HG03095 (cell line): ENCODE data around the gene LGMN.

Source experiments
- ATAC-seq: cut with Tn5 transposase; IDR thresholded peaks from one replicate; pipeline ENCODE4 v1.9.1; 2021; ENCODE audit warnings: moderate library complexity; ENCODE audit not compliant: unreplicated experiment

LGMN gene

DNA sequence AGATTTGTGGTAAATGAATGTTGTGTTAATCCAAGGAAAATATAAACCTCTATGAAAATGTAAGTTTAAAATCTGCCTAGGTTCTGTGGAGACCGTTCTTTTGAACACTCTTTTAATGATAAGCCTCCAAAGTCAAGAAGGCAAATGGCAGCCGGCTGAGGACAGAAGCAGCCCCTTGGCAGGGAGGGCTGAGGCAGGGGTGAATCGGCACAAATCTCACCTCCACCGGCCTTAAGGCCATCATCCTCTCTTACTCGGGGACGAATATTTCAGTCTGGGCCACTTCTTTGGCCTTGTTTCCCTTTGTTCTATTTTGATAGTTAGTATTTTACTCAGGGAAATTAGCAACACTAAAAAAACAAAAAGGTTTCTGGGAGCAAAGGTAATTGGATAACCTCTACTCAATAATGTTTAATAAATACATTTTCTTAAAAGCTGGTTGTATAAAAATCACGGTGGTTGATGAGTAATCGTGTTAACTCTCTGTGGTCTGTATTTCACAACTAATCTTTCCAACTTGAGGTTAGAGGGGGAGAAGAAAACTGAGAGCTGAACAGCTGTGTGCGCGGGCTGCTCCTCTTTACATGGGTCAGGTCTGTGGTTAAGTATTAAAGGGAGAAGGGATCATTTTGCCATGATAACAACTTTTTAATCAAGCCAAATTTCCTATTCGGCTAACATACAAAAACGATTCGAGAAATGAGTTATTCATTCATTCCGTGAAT, 18.6 kb downstream of the LGMN start:
- peak; percentile 90 for ATAC-seq

DNA sequence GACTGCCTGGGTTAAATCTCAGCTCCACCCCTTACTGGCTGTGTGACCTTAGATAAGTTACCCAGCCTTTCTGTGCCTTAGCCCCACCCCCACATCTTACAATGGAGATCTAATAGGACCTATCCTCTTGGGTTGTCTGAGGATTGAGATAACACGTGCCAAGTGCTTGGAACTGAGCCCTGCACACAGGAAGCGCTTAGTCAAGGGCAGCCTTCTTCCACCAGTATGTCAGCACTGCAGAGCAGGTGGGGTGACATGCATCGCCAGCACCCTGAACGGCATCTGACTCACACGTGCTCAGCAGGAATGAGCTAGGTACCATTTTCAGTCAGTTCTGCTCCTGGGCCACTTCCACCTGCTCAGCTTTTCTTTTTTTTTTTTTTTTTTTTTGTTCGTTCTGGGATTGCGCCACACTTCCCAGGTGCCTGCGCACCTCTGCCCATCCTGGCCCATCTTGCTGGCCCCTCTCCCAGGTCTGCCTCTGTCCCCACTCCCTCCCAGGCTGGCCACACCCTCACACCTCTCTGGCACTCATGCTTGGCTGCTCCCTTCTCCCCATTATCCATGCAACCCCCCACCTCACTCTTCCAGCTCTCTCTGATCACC, 19.6 kb downstream of the LGMN start:
- peak; percentile 42 for ATAC-seq

DNA sequence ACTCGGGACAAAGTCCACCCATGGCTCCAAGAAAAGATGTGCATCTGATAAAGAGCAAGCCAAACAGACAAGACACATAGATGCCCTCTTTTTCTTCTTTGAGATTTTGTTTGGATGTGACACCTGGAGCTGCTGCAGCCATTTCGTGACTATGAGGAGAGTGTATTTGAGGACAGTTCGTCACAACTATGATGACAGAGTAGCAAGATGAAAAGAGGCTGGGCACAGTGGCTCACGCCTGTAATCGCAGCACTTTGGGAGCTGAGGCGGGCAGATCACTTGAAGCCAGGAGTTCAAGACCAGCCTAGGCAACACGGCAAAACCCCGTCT, 21.5 kb downstream of the LGMN start:
- ATAC-seq, result no peak

DNA sequence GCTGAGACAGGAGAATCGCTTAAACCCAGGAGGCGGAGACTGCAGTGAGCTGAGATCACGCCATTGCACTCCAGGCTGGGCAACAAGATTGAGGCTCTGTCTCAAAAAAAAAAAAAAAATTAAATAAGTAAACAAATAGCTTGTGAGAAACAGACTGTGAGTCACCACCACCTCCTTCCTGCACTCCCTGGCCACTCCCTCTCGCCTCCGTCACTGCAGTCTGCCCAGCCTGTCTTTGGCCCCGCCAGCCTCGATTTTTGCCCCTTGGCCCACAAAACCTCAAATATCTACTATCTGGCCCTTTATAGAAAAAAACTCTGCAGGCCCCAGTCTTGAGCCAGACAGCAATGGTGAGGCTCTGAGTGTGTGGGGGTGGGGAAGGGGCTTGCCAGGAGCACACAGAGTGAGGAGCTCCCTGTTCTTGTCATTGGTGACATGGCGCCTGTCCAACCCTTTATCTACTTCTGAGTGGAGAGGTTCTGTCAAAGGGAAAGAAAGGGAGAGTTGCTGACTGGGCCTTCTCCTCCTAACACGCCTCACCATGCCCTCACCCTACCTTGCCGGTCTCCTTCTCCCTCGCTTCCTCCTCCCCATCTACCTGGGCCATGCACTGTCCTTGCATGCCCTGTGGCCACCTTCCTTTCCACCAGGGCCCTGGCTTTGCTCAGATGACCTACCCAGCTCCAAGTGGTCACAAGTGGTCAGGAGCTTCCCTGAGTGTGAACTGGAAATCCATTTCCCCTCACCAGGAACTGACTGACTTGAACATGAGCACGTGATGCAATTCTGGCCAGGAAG, 22.1 kb downstream of the LGMN start:
- no peak for ATAC-seq

DNA sequence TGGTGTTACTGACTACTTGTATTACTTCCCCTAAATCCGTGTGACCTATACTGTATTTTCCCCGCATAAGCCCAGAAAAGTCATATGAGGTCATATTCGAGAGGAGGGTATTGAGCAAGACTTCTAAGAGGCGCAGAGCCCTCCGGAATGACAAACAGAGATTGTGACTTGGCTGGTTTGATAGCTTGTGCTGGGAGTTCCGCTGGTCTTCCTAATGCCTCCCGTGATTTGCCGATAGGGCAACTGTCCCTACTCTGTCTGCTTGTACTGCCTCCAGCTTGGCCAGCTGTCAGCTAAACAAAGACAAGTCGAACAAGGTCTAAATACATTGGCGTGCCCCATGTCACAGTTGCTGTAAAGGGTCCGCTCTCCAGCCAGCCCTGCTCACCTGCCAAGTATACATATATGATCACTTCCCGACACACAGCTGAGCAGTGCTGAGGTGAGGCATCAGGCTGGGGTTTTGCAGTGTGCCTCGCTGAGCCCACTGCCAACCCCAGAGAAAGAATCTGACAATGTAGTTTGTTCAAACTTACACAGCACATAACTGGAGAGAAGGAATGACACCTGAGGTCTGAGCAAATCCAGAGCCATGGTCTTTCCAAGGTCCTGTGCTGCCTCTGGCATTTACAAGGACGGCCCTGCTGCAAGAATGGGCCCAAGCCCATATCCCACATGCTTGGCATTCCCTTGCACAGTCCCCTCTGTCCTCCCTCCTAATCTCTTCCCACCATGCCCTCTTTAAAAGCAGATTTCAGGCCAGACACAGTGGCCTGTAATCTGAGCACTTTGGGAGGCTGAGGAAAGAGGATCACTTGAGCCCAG, 23.7 kb downstream of the LGMN start:
- ATAC-seq, result no peak

DNA sequence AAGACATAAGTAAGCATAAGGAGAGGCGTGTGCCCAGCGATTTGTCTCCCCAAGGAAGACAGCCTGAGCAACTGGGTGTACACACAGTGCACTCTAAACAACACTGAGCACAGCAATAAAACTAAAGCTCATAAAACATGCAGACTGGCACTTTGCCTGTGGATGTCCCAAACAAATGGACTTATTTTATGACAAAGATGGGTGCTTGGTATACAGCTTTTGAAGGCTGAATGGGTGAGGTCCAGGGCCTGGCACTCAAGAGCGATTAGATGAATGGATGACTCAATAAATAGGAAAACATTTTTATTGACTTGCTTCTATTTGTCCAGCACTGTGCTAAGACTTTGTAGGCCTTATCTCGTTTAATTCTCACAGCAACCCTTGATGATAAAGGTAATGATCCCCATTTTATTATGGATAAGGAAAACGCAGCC, 28.5 kb downstream of the LGMN start:
- ATAC-seq, result no peak

DNA sequence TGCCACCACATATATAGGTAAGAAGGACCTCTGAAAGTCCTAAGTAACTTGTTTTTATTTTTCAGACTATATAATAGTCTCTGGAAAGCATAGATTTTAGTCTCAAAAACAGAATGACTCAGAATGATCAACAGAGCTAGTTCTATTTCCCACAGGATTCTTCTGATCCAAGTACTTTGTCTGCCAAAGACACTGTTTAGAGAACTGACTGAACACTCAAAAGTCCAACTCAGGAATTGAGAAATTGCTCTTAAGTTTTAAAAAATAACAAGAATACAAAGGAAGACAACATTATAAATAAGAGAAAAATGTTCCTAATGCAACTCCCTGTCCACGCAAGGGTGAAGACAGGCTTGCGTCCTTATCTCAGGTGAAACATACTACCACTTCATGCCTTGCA, 29.0 kb downstream of the LGMN start:
- ATAC-seq, result no peak

DNA sequence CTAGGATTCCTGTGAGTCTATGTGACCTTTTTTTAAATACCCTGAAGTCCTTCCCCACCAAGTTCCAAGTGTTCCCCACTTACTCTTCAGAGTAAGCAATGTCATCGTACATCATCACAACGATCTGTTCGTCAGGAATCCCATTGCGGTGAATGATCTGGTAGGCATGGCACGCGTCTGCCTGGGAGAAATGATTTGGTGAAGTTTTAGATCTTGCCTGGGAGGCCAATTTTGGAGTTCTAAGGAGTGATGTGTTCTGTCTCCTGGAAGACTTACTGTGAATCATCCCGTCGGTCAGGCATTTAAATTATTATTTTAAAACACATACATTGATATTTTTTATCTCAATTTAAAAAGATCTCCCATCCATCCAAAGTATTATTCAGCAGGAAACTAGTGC, 29.8 kb downstream of the LGMN start:
- no peak for ATAC-seq

DNA sequence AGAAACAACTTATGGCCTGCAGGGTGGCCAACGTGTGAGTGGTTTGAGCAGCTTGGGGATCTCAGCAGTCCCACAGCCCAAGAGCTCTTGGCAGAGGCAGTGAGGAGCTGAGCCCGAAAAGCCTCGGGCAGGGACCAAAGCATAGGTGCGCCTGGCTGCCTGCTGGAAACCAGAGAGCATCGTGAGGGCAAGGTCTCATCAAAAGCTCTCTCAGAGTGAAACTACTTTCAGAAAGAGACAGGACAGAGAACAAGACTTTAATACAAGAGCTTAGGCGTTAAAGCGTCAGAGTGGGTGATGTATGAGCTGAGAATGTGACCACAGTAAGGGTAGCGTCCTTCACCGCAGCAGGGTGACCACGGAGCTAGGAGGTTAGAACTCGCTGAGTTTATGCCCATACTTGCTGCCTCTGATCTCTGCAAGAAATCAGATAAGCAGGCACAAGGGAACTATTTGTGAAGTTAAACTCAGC, 30.8 kb downstream of the LGMN start:
- ATAC-seq, result no peak

DNA sequence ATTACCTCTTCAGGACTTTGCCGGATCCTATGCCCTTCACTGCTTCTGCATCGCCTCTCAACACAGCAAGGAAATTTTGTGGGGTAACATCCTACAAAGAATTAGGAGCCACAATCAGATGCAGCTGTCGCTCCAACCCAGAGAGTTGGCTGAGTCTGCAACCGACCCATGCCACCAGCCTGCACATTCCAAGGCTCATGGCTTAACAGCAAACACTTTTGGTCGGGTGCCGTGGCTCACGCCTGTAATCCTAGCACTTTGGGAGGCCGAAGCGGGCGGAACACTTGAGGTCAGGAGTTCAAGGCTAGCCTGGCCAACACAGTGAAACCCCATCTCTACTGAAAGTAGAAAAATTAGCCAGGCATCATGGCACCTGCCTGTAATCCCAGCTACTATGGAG, 32.3 kb downstream of the LGMN start:
- no peak for ATAC-seq

DNA sequence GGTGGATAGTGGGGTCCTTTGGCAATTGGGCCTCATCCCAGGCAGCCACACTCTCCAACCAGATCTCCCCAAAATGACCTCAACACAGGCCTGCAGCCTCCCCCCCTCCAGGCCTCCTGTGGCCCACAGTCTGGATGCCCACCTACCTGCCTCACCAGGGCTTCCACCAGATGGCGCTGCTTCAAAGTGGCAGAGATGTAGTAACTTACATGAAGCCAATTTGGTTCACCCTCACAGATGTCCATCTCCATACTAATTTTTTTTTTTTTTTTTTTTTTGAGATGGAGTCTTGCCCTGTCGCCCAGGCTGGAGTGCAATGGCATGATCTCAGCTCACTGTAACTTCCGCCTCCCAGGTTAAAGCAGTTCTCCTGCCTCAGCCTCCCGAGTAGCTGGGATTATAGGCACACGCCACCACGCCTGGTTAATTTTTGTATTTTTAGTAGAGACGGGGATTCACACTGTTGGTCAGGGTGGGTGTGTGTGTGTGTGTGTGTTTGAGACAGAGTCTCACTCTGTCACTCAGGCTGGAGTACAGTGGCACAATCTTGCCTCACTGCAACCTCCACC, 33.6 kb downstream of the LGMN start:
- ATAC-seq, result peak; percentile 50

DNA sequence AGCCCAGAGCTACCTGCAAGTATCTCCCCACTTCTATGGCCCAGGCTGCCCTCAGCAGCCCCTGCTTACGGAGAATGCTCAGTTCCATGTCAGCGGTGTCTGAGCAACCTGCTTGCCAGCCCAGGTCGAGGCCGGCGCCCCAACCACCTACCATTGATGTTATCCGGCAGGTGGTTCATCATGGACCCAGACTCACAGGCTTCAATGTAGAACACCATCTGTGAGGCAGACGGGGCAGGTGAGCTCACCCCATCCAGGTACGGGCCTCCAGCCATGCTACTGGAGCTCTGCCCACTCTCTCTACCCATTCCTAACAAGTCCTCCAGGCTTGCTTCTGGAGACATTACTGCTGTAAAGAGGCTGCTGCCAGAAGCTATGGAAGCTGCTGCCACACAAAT, 35.8 kb downstream of the LGMN start:
- no peak for ATAC-seq

DNA sequence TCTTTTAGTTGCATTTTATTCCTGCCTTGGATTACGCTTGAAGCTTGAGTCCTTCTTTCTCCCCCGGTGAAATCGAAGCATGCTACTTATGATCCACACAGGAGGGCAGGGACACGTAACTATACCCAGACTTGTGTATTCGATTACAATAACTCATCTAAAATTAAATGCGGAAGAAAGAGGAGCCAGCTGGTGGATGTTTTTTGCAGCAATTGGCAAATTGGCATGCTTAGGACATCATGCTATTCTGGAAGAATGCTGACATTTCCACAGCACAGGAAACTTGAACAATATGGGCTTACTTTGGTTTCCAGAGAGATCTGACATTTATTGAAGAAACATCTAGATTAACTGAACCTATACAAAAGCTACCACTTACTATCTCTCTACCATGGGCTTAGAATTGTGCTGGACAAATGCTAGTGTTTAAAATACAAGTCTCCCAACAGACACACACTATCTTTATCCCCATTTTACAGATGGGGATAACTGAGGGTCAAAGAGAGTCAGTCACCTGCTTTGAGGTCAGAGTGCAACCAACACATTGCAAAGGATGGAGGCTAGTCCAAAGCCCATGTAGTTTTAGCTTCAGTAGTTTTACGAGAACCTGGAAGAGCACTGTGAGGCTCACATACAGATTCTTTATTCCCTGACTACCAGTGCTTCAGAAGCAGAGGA, 36.3 kb downstream of the LGMN start:
- ATAC-seq, result no peak

DNA sequence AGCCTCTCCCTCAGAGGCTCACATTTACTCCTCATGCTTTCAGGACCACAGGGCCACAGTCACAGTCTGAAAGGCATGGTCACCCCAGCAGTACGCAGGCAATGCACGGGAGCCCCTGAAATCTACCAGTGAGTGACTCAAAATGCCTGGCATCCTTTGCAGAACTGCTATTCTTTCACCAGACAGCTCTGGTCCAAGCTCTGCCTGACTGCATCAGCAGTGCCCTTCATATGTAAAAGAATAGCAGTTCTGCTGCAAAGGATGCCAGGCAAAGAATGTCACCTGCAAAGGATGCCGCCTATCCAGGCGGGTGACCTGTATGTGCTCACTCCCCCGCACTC, 38.5 kb downstream of the LGMN start:
- ATAC-seq, result no peak

DNA sequence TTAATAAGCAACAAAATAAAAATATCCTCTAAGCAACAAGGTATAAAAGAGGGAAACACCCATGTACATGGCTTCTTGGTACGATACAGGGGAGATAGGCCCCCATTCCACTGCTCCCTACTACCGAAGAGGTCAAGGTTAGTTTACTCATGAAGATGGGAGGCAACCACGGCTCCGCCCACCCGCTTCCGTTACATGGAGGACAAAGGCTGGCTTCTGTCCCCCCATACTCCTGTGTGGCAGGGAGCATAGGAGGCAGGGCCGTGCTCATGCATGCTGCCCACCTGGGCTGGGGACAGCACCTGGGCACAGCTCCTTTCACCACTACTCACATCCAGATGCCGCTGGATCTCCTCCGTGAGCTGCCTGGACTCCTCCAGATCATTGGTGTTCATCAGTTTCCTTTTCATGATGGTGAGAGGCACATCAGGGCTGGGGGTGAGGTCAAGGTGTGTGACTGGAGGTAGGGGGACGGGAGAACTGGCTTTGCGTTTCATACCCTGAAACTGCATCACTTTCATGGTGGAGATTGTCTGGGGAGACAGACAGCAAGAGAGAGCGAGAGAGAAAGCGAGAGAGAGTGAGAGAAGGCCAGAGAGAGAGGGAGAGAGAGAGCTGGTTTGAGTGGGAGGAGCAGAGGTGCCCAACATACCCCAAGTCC, 39.0 kb downstream of the LGMN start:
- no peak for ATAC-seq

DNA sequence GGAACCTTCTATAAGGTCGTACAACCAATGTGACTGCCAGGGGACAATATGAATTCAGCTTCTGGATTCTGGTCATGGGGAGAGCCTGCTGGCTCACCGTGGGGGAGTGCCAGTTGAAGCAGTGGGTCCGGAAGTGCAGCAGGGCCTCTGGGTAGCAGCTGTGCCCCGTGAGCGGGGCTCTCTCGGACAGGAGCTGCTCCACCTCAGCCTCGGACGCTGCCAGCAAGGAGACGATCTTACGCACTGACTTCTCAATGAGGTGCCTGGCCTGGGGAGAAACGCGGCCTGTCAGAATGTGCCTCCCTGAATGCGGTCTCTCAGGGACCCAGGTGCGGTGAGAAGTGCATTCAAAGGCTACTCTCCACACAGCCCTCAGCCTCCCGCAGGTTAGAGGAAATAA, 42.0 kb downstream of the LGMN start:
- no peak for ATAC-seq

DNA sequence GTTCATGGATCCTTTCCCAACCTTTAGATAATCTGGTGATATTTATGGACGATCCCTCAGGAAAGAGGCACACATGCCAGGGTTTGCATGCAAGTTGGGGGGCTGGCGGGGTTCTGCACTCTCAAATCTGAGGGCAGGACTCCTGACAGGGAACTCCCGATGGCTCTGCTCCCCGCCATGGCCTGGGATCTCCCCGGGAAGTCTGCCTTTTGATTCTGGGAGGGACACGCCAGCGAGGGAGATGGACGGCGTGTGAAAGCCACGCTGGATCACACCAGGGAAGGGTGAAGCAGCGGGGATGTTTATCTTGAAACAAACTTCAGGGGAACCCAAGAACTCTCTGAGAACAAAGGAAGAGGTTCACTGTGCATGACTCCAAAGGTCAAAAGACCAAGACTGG, 43.6 kb downstream of the LGMN start:
- no peak for ATAC-seq

DNA sequence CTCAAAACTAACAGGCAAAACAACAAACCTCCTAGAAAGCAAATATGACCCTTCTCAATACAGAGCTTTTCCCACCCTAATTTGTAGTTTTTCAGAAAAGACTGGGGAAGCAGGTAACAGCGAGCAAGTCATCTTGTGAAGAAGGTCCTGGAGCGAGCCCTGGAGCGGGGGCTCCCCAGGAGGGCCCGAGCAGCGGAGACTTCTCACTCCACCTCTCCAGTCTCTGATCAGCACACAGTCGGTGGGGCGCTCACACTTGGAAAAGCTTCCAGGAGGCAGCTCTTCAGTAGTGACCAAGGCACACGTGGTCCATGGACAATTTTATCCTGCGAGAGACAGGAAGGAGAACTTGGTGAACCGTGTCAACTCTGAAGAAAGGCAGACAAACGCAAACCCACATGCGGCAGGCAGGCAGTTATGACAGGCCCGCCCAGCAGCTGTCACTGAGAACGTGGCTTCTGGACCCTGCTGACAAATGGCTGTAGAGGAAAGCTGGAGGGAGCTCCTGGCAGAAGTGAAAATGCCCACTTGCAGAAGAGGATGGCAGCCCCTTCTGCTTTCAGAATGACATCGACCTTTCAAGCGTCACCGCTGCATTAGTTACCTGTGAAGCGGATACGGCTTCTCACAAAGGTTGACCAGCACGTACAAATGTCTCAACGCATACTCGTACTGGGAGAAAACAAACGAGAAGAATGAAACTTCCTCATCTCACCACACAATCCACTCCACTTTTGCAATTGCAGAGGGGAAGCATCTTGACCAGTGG, 44.2 kb downstream of the LGMN start:
- ATAC-seq, result peak; percentile 93

DNA sequence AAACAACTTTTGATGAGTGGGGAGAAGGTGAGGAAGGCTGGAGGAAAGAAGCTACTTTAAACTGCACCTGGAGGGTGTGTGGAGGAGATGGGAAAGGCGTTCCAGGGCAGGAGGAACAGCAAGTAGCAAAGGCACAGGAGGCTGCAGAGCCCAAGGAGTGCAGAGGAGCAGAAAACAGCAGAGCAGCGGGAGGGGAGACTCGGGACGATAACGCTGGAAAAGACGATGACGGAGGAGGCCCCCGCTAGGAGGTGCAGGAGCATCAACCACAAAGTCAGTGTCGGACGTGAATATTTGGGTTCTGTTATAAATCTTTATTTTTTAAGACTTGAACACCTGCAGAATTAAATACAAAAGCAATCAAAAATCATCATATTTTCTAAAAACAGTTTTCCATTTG, 44.9 kb downstream of the LGMN start:
- no peak for ATAC-seq
